CD14-positive monocyte (primary cell): Measurements from ENCODE around the gene TTLL11. TPM values are rescaled to one million over a fixed set of nuclear protein-coding genes. Genes with fewer than 3 reads are reported as not detected.

Experiments used
- DNase-seq, 3 donors: peaks; one replicate each; pipeline ENCODE4 v3.0.0-alpha.2; 2011 to 2022
- H2AFZ ChIP-seq: 2 replicates; pipeline ENCODE4 v1.6.0; 2012; ENCODE audit warnings: mild to moderate bottlenecking, low read depth, low read length, inconsistent platforms; ENCODE audit not compliant: insufficient read depth, poor library complexity, severe bottlenecking
- H3K27ac ChIP-seq, 2 donors: 1 replicate in 1 of 2; 2 replicates in 1 of 2; pipeline ENCODE4 v1.5.1; 2012 to 2013; ENCODE audit warnings: low read length in 2 of 2, control low read depth in 1 of 2, inconsistent platforms in 1 of 2, low read depth in 1 of 2, mild to moderate bottlenecking in 1 of 2
- H3K27me3 ChIP-seq, 2 donors: one replicate each; pipeline versions ENCODE4 v1.6.0 to v1.6.1; 2011 to 2013; ENCODE audit warnings: low read length in 2 of 2; ENCODE audit not compliant: control insufficient read depth in 2 of 2, insufficient read depth in 2 of 2
- H3K36me3 ChIP-seq, 2 donors: replicated peaks in 1 of 2; 1 replicate in 1 of 2; 2 replicates in 1 of 2; pipeline versions ENCODE4 v1.5.1 to v1.6.1; 2012 to 2013; ENCODE audit warnings: low read length in 2 of 2, control low read depth in 1 of 2, inconsistent platforms in 1 of 2, mild to moderate bottlenecking in 1 of 2; ENCODE audit not compliant: insufficient read depth in 2 of 2, control insufficient read depth in 1 of 2
- H3K4me1 ChIP-seq, 2 donors: 1 replicate in 1 of 2; 2 replicates in 1 of 2; pipeline versions ENCODE4 v1.5.1 to v1.6.1; 2012 to 2013; ENCODE audit warnings: low read length in 2 of 2, control low read depth in 1 of 2, inconsistent platforms in 1 of 2, mild to moderate bottlenecking in 1 of 2, moderate library complexity in 1 of 2; ENCODE audit not compliant: insufficient read depth in 2 of 2, control insufficient read depth in 1 of 2
- H3K4me2 ChIP-seq: replicated peaks from 2 replicates; pipeline ENCODE3; 2012; ENCODE audit warnings: low read length, moderate library complexity, mild to moderate bottlenecking; ENCODE audit not compliant: poor library complexity, severe bottlenecking; ENCODE audit errors: extremely low read depth
- H3K4me3 ChIP-seq, 3 experiments: fragments of 200-600 bp in 1 of 3; sonication (generic) in 1 of 3; replicated peaks in 1 of 3; 1 replicate in 2 of 3; 2 replicates in 1 of 3; pipeline ENCODE4 v1.5.1; 2011 to 2013; ENCODE audit warnings: low read length in 3 of 3, mild to moderate bottlenecking in 3 of 3, control low read depth in 2 of 3, low read depth in 2 of 3, inconsistent platforms in 1 of 3, moderate library complexity in 1 of 3
- H3K79me2 ChIP-seq: 2 replicates; pipeline ENCODE4 v1.6.0; 2012; ENCODE audit warnings: mild to moderate bottlenecking, control low read depth, inconsistent platforms, low read length, moderate library complexity; ENCODE audit not compliant: insufficient read depth
- H3K9ac ChIP-seq: 2 replicates; pipeline ENCODE4 v1.6.0; 2017; ENCODE audit warnings: low read length, mild to moderate bottlenecking; ENCODE audit not compliant: insufficient read depth, poor library complexity, severe bottlenecking
- H3K9me3 ChIP-seq, 2 donors: replicated peaks in 1 of 2; 1 replicate in 1 of 2; 2 replicates in 1 of 2; pipeline versions ENCODE4 v1.5.1 to v1.6.1; 2012 to 2013; ENCODE audit warnings: low read length in 2 of 2, control low read depth in 1 of 2; ENCODE audit not compliant: control insufficient read depth in 1 of 2, insufficient read depth in 1 of 2
- H4K20me1 ChIP-seq: 2 replicates; pipeline ENCODE4 v1.6.0; 2012; ENCODE audit warnings: mild to moderate bottlenecking, low read length, control low read depth, moderate library complexity; ENCODE audit not compliant: insufficient read depth
- H3K27ac Mint-ChIP-seq, 7 donors: one replicate each; pipeline ENCODE4 v1.8.0; 2020; ENCODE audit warnings: mild to moderate bottlenecking in 7 of 7, mixed read lengths in 7 of 7, moderate library complexity in 6 of 7, inconsistent platforms in 2 of 7
- H3K27me3 Mint-ChIP-seq, 3 donors: one replicate each; pipeline ENCODE4 v1.8.0; 2021 to 2022; ENCODE audit warnings: low read depth in 3 of 3, mild to moderate bottlenecking in 3 of 3, mixed read lengths in 3 of 3, moderate library complexity in 3 of 3, inconsistent platforms in 1 of 3
- H3K36me3 Mint-ChIP-seq, 2 donors: one replicate each; pipeline ENCODE4 v1.8.0; 2020; ENCODE audit warnings: mixed read lengths in 2 of 2, inconsistent platforms in 1 of 2, mild to moderate bottlenecking in 1 of 2
- H3K4me1 Mint-ChIP-seq: one replicate; pipeline ENCODE4 v1.8.0; 2020; ENCODE audit warnings: mild to moderate bottlenecking, mixed read lengths
- H3K4me3 Mint-ChIP-seq, 2 donors: one replicate each; pipeline ENCODE4 v1.8.0; 2020; ENCODE audit warnings: mild to moderate bottlenecking in 2 of 2, mixed read lengths in 2 of 2, moderate library complexity in 1 of 2
- H3K9me3 Mint-ChIP-seq, 7 donors: one replicate each; pipeline ENCODE4 v1.8.0; 2020 to 2022; ENCODE audit warnings: mixed read lengths in 7 of 7, mild to moderate bottlenecking in 6 of 7, moderate library complexity in 6 of 7, inconsistent platforms in 2 of 7
- CTCF ChIP-seq: fragments of 200-600 bp; IDR thresholded peaks from one replicate; pipeline ENCODE4 v1.8.0; 2022; ENCODE audit warnings: antibody characterized with exemption, mild to moderate bottlenecking
- WGBS: methylation state at CpG from one replicate; pipeline ENCODE4 v1.1.5; 2013; ENCODE audit warnings: missing lambda C conversion rate; ENCODE audit not compliant: insufficient coverage; 5-methylcytosine and 5-hydroxymethylcytosine counted together
- intact Hi-C, 2 donors: fragments of 100-400 bp; cut with micrococcal nuclease; formaldehyde crosslinking; loops; one replicate each; pipeline versions ENCODE4 v1.15.0 to v1.15.1; 2023
- polyA plus RNA-seq, 3 donors: library from polyadenylated mRNA; depleted of rRNA in 1 of 3; unstranded in 2 of 3; stranded (reverse) in 1 of 3; fragments of 300-500 nt in 2 of 3; fragments of >200 nt in 1 of 3; fragmentation: Illumina TruSeq in 2 of 3; gene quantifications; 1 replicate in 2 of 3; 2 replicates in 1 of 3; pipeline ENCODE4 v1.2.3, GENCODE V29; 2012 to 2021

Gene TTLL11
- polyA plus RNA-seq, 3 donors = 2.9 to 3.5 (median 3.1) TPM

GRCh38 chr9:122033775-122034373 lies 59.2 kb downstream of the TTLL11 start:
- Mint-ChIP-seq H3K4me3 (no peak overlapping the region), H3K4me1 (no peaks in the 10 kb centered on the region), H3K27me3 (no peaks in the 10 kb centered on the region), H3K9me3 (no peaks in the 10 kb centered on the region), H3K36me3 (peaks cover 23 to 26% of the 10 kb centered on the region in 2 donors), H3K27ac (no peak overlapping the region)
- no peaks in the 10 kb centered on the region for H3K4me1 ChIP-seq
- no peak for TF ChIP-seq CTCF
- H3K9me3 ChIP-seq = no peaks in the 10 kb centered on the region
- H2AFZ ChIP-seq = no peak overlapping the region
- no peaks in the 10 kb centered on the region for H3K27me3 ChIP-seq
- H3K9ac ChIP-seq = no peak overlapping the region
- peaks cover 0 to 11% of the 10 kb centered on the region in 2 donors for H3K36me3 ChIP-seq
- H3K4me3 ChIP-seq = no peak overlapping the region
- intact Hi-C loops = no loop called here
- no peak overlapping the region for H3K4me2 ChIP-seq
- no peak for DNase-seq
- H3K79me2 ChIP-seq = no peaks in the 10 kb centered on the region
- no peak overlapping the region for H3K27ac ChIP-seq
- no peaks in the 10 kb centered on the region for H4K20me1 ChIP-seq
- 96% methylated on average over 4 of the region's 8 CpGs for WGBS

- H3K4me3 Mint-ChIP-seq = no peak overlapping the region
- no peaks in the 10 kb centered on the region for H3K4me1 Mint-ChIP-seq
- no peak for TF ChIP-seq CTCF
- peaks cover 0 to 4% of the 10 kb centered on the region in 2 donors for H3K36me3 ChIP-seq
- no peak overlapping the region for H2AFZ ChIP-seq
- H3K4me1 ChIP-seq = no peaks in the 10 kb centered on the region
- WGBS = no CpG with 5 or more reads among the region's 3 CpGs
- H3K27ac Mint-ChIP-seq = no peak overlapping the region
- DNase-seq = no peak
- no peaks in the 10 kb centered on the region for H3K9me3 ChIP-seq
- H3K27me3 Mint-ChIP-seq = no peaks in the 10 kb centered on the region
- H3K9me3 Mint-ChIP-seq = no peaks in the 10 kb centered on the region
- H3K9ac ChIP-seq = no peak overlapping the region
- no peak overlapping the region for H3K4me3 ChIP-seq
- peaks cover 15 to 17% of the 10 kb centered on the region in 2 donors for H3K36me3 Mint-ChIP-seq
- no peak overlapping the region for H3K4me2 ChIP-seq
- H3K27me3 ChIP-seq = no peaks in the 10 kb centered on the region
- H3K79me2 ChIP-seq = no peaks in the 10 kb centered on the region
- H4K20me1 ChIP-seq = no peaks in the 10 kb centered on the region
- intact Hi-C loops = no loop called here
- no peak overlapping the region for H3K27ac ChIP-seq
These were observed 60.8 kb downstream of the TTLL11 start for GRCh38 chr9:122032346-122032745.
